BE2C (cell line): ENCODE measurements around the gene GNG13.
"Not testable (repeated sequence)": the region's sequence is repeated elsewhere in the genome, so short reads cannot be mapped to it uniquely, and the experiment has no call there.

Source experiments
- DNase-seq: peaks from one replicate; pipeline ENCODE4 v3.0.0-alpha.2; 2020
- H3K27me3 ChIP-seq: fragments of 250-450 bp; sonication (Bioruptor Pico); 2 replicates; pipeline ENCODE4 v1.5.1; 2020; ENCODE audit warnings: mild to moderate bottlenecking
- H3K36me3 ChIP-seq: fragments of 250-450 bp; sonication (Bioruptor Pico); 2 replicates; pipeline ENCODE4 v1.5.1; 2020; ENCODE audit warnings: mild to moderate bottlenecking
- H3K4me1 ChIP-seq: fragments of 250-450 bp; sonication (Bioruptor Pico); 2 replicates; pipeline ENCODE4 v1.5.1; 2020
- H3K4me3 ChIP-seq: 2 replicates; pipeline ENCODE4 v1.5.1; 2011; ENCODE audit warnings: low read depth, low read length
- H3K9me3 ChIP-seq: fragments of 250-450 bp; sonication (Bioruptor Pico); 2 replicates; pipeline ENCODE4 v1.5.1; 2020
- TF ChIP-seq, protein P1 (sequence below): IDR thresholded peaks from 2 replicates; pipeline ENCODE4 v1.5.1; 2012; ENCODE audit warnings: mild to moderate bottlenecking, low read depth, low read length

The GNG13 gene

DNA sequence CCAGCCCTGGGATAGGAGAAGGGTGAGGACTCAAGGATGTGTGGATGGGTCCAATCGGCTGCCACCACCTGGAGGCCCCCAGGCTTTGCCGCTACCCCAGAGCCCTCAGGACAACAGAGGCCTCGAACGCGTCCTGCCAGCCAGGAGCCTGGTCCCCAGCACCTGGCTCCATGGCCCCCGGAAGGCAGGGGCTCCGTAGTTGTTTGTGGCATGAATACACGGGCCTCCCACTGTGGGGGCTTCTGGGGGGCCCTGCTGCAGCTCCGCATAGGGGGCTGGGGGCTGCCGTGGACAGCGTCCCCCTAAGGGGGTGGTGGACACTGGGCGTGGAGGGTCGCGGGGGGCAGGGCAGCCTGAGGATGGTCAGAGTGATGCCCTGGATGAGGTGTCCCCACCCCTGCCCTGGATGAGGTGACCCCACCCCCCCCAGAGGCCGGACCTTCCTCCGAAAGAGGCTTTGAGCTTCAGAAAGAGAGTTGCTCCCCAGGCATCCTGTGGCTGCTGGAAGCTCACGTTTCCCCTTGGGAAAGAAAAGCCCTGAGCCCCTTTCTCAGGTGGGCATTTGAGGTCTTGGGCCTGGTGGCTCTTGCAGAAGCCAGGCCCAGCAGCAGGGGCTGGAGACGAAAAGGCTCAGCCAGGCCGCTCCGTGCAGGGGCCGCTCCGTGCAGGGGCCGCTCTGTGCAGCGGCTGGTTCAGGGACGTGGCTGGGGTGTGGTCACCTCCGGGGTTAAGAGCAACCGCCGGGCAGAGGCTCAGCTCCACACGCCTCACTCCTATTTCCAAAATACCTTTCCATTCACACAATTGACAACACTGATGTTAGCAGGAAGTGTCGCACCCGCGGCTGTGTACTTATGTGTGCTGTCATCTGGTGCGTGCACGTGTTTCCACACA lies 40.3 kb upstream of the GNG13 start:
- Histone ChIP-seq H3K9me3 (peaks cover 6% of the 10 kb centered on the region), H3K4me3 (no peak overlapping the region), H3K27me3 (peaks cover 26% of the 10 kb centered on the region), H3K36me3 (no peaks in the 10 kb centered on the region), H3K4me1 (no peaks in the 10 kb centered on the region)
- TF ChIP-seq, protein P1, sequence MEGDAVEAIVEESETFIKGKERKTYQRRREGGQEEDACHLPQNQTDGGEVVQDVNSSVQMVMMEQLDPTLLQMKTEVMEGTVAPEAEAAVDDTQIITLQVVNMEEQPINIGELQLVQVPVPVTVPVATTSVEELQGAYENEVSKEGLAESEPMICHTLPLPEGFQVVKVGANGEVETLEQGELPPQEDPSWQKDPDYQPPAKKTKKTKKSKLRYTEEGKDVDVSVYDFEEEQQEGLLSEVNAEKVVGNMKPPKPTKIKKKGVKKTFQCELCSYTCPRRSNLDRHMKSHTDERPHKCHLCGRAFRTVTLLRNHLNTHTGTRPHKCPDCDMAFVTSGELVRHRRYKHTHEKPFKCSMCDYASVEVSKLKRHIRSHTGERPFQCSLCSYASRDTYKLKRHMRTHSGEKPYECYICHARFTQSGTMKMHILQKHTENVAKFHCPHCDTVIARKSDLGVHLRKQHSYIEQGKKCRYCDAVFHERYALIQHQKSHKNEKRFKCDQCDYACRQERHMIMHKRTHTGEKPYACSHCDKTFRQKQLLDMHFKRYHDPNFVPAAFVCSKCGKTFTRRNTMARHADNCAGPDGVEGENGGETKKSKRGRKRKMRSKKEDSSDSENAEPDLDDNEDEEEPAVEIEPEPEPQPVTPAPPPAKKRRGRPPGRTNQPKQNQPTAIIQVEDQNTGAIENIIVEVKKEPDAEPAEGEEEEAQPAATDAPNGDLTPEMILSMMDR = no peak
- no peak for DNase-seq

DNA sequence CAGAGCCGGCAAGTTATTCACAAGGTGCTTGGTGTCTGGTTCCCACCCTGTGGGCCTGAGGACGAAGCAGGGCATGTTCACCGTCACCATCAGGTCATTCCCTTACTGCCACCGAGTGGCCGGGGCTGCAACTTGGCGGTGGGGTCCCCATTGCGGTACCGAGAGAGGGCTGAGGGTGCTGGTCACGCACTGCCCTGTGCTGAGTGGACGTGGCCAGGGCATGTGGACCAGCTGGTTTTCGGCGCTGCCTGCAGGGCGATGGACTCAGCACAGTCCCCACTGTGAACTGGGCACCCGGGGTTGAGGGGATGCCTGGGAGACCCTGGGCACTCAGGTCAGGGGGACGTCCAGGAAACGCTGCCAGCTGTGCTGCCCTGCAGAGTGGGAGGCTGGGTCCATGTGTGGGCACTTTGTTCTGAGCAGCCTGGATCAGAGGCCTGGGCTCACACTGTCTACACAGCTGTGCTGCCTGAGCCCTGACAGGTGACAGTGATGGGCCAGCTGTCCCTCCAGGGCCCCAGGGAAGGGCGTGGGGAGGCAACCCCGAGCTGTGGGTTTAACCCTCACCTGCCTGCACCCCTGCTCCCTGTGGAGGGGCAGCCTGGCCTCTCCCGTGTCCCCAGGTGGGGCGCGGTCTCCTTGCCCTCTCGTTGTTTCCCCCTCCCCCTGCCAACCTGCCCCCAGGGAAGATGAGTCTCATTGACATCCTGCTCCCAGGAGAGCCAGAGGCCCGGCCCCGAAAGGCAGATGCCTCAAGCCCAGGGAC lies 39.3 kb upstream of the GNG13 start:
- no peak for DNase-seq
- Histone ChIP-seq H3K27me3 (peaks cover 17% of the 10 kb centered on the region), H3K4me3 (no peak overlapping the region), H3K9me3 (peaks cover 6% of the 10 kb centered on the region), H3K36me3 (no peaks in the 10 kb centered on the region), H3K4me1 (no peaks in the 10 kb centered on the region)
- TF ChIP-seq, protein P1 = no peak

DNA sequence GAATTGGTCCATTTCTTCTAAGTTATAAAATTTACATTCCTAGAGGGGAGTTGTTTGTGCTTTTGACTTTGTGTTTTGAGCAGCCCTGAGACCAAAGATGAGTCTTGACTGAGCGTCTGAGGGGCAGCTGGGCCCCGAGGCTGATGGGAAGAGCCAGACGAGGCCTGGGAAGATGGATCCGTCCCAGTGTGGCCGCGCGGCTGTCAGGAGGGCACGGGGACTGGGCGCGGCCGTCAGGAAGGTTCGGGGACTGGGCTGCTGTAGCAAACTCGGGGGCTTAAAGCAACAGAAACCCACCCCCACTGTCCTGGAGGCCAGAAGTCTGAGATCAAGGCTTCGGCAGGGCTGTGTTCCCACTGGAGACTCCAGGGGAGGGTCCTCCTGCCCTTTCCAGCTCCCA lies 38.2 kb upstream of the GNG13 start:
- DNase-seq = no peak
- Histone ChIP-seq H3K36me3 (no peaks in the 10 kb centered on the region), H3K27me3 (peaks cover 10% of the 10 kb centered on the region), H3K4me1 (no peaks in the 10 kb centered on the region), H3K9me3 (peaks cover 6% of the 10 kb centered on the region), H3K4me3 (no peak overlapping the region)
- TF ChIP-seq, protein P1 = no peak

DNA sequence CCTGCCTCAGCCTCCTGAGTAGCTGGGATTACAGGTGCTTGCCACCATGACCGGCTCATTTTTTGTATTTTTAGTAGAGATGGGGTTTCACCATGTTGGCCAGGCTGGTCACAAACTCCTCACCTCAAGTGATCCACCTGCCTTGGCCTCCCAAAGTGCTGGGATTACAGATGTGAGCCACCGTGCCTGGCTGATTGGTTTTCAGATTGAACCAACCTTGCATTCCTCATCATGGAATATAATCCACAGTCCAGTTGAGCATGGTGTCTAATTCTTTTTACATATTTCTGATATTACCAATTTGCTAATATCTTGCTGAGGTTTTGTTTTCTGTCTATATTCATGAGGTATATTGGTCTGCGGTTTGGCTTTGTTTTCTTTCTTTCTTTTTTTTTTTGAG lies 36.3 kb upstream of the GNG13 start:
- peaks cover 11% of the 10 kb centered on the region for H3K27me3 ChIP-seq
- DNase-seq, H3K9me3 ChIP-seq, H3K4me1 ChIP-seq, H3K36me3 ChIP-seq, H3K4me3 ChIP-seq: not testable (repeated sequence)

DNA sequence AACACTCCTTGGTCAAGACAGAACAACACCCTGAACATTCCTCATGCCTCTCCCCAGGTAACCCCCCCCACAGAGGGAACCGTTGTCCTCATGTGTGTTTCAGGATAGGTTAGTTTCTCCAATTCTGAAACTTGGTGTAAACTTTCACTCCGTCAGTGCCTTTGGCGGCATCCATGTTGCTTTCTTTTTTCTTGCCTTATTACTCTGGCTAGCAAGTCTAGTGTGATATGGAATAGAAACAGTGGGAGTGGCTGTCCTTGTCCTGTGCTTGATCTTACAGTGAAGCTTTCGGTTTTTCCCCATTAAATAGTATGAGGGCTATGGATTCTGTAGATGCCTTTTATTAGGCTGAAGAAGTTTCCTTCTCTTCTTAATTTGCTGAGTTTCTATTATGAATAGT lies 35.7 kb upstream of the GNG13 start:
- H3K27me3 ChIP-seq = peaks cover 11% of the 10 kb centered on the region
- peaks cover 6% of the 10 kb centered on the region for H3K9me3 ChIP-seq
- H3K4me1 ChIP-seq = no peaks in the 10 kb centered on the region

DNA sequence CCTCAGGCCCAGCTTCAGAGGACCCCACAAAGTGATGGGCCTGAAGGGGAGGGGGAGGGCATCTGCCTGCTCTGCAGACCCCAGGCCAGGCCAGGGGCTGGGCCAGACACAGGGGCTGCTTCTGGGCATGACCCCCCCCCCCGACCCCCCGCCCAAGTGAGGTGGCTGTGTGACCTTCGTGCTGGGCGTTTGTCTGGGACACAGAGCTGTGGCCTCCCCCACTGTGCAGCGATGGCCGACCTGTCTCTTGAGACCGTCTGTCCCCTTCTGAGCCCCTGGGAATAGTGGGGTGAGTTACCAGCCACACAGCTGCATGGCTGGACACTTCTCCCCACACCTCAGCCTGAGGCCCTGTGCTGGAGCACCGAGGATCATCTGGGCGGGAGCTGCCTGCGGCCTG lies 34.8 kb upstream of the GNG13 start:
- Histone ChIP-seq H3K27me3 (peaks cover 11% of the 10 kb centered on the region), H3K9me3 (peaks cover 6% of the 10 kb centered on the region), H3K36me3 (no peaks in the 10 kb centered on the region), H3K4me3 (no peak overlapping the region), H3K4me1 (no peaks in the 10 kb centered on the region)
- DNase-seq = no peak
- TF ChIP-seq, protein P1 = no peak

More for the DNA sequence above, 35.7 kb upstream of the GNG13 start:
- Histone ChIP-seq H3K36me3 (no peaks in the 10 kb centered on the region), H3K4me3 (no peak overlapping the region)
- TF ChIP-seq, protein P1 = no peak
- no peak for DNase-seq
